HG03135 (cell line): Measurements from ENCODE around the gene F8.
A peak's percentile ranks its signal among the peaks of the same experiment; 100 is the strongest.
"Not testable (repeated sequence)": the region's sequence is repeated elsewhere in the genome, so short reads cannot be mapped to it uniquely, and the experiment has no call there.

ENCODE experiments used
- ATAC-seq: cut with Tn5 transposase; IDR thresholded peaks from one replicate; pipeline ENCODE4 v1.9.1; 2021; ENCODE audit warnings: mild to moderate bottlenecking, moderate library complexity; ENCODE audit not compliant: unreplicated experiment

F8 gene

GRCh38 chrX:154818916-154819770, 203.4 kb downstream of the F8 start:
- no peak for ATAC-seq

DNA sequence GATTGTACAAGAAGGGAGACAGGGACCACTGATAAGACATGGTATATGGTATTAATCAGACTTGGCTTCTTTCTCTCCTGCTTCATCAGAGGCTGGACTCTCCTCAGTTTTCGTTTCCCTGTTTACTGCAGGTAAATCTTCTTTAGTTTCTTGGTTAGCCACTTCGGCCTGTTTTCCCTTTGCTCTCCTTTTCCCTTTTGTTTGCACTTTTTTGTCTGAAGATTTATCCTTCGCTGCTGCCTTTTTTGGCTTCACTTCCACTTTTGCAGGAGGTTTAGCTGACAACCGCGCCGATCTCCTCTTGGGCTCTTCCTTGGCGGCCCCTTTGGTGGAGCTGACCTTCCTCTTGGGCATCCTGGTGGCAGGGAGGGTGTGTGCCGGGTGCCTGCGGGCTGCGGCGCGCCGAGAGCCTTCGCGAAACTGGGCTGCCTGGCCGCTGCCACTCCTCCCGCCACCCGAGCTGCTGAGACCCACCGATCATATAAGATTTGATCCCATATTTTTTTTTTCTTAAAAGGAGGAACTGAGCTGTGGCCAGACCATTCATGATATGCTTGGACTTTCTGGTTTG, 205.4 kb downstream of the F8 start:
- not testable (repeated sequence) for ATAC-seq

- not testable (repeated sequence) for ATAC-seq
Observed at GRCh38 chrX:154816326-154816898, 206.1 kb downstream of the F8 start.

DNA sequence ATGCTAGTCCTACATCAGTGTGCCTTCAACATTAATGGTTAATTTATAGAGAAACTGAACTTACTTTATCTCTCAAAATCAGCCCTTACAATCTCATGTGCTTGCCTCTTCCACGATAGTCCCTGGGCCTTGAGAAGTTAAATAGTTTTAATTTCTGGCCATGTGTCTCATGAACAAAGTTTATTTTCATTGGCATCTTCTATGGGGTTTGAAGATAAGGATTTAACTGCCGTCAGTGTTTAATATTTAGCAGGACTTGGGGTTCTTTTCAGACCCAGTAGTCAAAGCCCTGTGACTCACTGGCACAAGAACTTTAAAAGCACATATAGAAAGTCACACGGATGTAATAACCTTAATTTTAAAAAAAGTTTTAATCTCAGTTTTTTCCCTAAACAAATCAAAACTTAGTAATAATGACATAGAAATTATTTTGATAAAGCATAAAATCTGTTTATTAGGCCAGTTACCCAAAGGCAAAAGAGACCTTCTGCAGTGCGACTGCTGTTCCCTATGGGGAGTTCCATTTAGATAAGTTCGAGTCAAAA, 207.2 kb downstream of the F8 start:
- no peak for ATAC-seq

GRCh38 chrX:154813801-154814200, 208.7 kb downstream of the F8 start:
- ATAC-seq: no peak

DNA sequence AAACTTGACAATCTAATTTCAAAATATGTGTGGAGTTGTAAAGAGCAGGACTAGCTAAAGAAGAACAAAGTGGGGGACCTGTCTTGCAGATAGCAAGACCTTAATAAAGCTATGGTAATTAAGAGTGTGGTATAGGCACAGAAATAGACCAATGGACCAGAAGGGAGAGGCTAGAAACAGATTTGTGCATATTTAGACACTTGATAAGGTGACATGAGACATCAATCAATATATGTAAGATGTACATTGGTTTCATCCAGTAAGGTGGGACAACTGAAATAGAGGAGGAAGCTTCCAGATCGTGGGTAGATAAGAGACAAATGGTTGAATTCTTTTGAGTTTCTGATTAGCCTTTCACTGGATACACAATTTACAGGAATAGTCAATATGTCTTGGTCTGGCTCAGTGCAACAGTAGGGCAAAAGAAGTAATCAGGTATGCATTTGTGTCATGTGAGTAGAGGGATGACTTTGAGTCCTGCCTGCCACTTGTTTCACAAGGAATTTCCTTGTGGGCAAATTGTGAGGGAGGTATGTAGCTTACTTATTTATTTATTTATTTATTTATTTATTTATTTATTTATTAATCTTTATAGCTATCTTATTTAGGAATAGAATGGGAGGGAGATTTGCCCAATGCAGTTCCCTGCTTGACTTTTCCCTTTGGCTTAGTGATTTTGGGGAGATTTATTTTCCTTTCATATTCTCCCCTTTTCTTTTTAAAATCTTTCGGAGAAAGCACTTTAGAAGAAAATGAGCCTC, 210.0 kb downstream of the F8 start:
- ATAC-seq: no peak

- no peak for ATAC-seq
Observed at GRCh38 chrX:154809939-154810665, 212.4 kb downstream of the F8 start.

GRCh38 chrX:154806837-154807501, 215.6 kb downstream of the F8 start:
- ATAC-seq: no peak

DNA sequence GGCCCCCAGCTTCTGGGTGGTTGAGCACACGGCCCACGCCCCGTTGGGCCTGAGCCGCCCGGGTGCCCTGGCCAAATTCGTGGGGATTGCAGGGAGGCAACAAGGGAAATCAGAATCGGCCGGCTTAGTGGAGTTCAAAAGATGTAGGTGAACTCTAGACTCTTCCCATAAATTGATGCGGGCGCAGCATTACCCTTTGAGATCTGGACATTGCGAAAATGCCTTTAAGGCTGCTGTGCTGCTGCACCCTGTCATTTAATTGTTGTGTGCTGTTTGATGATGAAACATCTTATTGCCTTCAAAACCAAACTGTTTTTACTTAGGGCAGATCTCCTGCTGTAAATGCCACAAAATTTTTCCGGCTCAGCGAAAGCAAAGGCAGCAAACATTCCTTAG, 216.8 kb downstream of the F8 start:
- ATAC-seq: peak; percentile 30

DNA sequence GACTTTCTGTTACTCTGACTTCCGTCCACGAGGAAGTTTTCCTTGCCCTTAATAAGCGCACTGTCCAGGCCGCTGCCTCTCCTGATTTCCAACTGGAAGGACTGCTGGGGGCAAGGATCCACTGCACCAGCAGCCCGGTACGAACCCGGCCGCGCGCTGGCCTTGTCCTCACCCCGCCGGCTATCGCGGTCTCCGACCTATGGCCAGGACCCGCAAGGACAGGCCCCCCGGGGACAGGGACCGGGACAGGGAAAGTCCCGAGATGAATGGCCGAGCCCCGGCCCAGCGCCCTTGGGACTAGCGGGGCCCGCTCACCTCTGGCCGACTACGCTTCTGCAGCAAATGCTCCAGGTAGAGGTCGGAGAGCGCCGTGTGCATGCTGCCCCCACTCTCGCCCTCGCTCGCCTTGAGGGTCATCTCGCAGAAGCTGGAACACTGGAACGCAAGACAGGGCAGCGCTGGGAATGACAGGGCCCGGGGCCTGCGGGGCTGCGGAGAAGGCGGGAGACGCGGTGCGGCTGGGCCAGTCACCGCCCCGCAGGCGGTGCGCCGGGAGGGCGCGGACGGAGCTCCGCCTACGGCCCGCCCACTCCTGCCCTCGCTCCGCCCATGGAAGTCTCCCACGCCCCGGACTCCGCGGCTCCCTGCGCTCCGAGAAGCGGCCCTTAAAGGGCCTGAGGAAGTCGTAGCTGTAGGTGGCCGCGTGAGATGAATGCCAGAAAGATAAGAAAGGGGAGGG, 217.4 kb downstream of the F8 start, which contains the start of gene MPP1:
Gene MPP1 (minus strand): TSS at position 529 of the 739 bp plus-strand sequence. CDS start 112 bp downstream, at position 417.
- ATAC-seq: peak; percentile 91

GRCh38 chrX:154804261-154804956, 218.1 kb downstream of the F8 start:
- no peak for ATAC-seq

- no peak for ATAC-seq
Observed at GRCh38 chrX:154802947-154803346, 219.6 kb downstream of the F8 start.

- no peak for ATAC-seq
Observed at GRCh38 chrX:154800478-154801210, 221.9 kb downstream of the F8 start.

GRCh38 chrX:154799556-154800348, 222.8 kb downstream of the F8 start:
- no peak for ATAC-seq

DNA sequence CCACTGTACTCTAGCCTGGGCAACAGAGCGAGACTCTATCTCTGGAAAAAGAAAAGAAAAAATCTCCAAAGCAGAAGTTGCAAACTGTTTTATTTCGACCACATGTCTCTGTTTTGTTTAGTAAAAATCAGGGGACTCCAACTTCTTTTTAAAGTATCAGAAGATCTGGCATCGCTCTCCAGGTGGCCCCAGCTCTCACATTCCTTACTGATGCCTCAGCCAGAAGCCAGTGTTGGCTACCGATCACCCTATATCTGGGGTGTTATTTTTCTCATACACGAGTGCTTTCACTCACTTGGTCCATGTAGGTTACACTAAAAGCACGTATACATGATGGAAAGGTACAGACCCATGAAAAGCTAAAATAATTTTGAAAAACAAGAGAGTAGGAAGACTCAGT, 225.5 kb downstream of the F8 start:
- no peak for ATAC-seq

- ATAC-seq: no peak
Observed at GRCh38 chrX:154795016-154795415, 227.5 kb downstream of the F8 start.
